ENCODE data around the gene TMEM179B.
"Not testable (repeated sequence)": the region's sequence is repeated elsewhere in the genome, so short reads cannot be mapped to it uniquely, and the experiment has no call there.

TMEM179B gene

GRCh38 chr11:62787005-62787759 lies at the start of gene TMEM179B:
Gene TMEM179B, plus strand, starts transcription at chr11:62787402. Its CDS starts 30 bp downstream, at chr11:62787432.
- peak; percentile 96 for DNase-seq (ENCODE audit: low spot score)

- DNase-seq (ENCODE audit: low spot score) = no peak
Measured at GRCh38 chr11:62747475-62748160, 39.6 kb upstream of the TMEM179B start.

DNA sequence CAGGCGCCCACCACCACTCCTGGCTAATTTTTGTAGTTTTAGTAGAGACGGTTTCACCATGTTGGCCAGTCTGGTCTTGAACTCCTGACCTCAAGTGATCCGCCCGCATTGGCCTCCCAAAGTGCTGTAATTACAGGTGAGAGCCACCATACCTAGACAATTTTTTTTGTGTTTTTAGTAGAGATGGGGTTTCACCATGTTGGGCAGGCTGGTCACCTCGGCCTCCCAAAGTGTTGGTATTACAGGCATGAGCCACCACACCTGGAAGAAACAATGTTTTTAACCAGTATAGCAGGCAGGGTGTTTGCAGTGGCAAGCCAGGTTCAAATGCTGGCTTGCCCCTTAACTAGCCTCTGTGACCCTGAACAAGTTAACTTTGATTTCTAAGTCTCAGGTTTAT lies 37.3 kb upstream of the TMEM179B start:
- not testable (repeated sequence) for DNase-seq (ENCODE audit: low spot score)

DNA sequence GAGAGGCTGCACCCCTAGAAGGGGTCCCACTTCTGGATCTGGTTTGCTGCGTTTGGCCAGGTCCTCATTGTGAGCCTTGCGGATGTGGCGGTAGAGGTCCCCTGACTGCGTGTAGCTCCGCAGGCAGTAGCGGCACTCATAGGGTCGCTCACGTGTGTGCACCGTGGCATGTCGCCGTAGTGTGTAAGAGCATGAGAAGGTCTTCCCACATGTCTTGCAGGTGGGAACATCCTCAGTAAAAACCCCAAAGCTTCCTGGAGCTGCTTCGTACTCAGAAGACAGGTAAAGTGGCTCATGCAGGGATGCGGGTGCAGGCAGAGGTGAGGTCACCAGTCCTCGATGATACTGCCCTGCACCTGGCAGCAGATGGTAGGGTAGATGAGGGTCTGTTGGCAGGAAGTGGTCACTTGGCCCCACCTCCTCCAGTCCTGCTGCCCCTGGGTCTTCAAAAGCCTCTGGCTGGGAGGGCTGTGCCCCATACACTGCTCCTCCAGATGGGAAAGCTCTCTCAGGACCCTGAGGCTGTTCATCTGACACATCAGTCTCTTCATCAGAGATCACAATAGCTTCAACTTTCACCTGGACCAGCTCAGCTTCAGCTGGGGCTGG lies 34.9 kb upstream of the TMEM179B start:
- no peak for DNase-seq (ENCODE audit: low spot score)

DNA sequence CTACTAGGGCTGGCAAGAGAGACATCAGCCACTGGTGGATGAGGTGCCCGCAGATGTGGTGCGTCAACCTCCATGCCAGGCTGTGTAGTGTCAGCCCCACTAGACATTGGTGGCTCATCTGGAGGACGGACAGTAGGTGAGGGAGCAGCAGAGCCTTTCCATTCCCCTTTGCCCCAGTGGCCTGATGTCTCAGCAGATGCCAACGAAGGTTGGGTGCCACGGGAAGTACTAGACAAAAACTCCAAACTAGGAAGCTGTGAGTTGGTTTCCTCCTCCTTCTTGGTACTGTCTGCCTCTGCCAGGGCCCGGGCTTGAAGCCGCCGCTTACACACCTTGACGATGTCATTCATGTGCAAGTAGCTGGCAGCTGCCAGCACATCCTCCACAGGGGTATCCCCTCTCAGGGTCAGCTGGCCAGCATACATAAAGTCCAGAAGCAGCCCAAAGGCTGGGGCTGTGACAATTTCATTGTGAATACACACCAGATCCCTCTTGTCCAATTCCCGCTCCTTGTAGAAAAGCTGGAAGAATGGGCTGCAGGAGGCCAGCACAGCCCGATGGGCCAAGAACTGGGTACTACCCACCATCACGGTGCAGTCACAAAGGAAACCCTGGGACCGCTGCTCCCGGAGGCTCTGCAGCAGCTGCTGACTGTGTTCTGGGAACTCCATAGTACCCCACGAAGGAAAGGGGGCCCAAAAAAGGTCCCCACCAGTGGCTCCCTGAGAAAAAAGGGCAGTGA lies 34.0 kb upstream of the TMEM179B start:
- no peak for DNase-seq (ENCODE audit: low spot score)

- peak; percentile 94 for DNase-seq (ENCODE audit: low spot score)
Measured at GRCh38 chr11:62753736-62754603, 33.2 kb upstream of the TMEM179B start, which contains the start of gene ZBTB3. Gene ZBTB3, minus strand, starts transcription at chr11:62754160. Its CDS starts 496 bp downstream, at chr11:62753664.

DNA sequence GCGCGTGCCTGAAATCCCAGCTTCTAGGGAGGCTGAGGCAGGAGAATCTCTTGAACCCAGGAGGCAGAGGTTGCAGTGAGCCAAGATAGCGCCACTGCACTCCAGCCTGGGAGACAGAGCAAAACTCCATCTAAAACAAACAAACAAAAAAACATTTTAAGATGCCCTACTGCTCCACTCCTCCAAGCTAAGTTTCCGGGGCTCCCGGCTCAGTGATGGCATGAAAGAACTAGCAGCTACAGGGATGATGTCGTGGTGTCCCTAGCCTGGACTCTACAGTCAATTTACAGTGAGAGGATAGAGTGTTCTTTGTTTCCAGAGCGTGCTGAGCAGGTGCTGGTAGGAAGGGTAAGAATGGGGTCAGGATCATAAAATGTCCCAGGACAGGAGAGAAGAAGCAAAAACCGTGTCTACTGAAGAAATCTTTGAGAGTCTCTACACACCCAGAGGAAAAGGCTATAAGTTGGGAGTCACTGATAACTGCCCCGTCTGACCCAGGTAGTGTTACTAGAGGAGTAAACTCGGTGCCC lies 32.1 kb upstream of the TMEM179B start:
- DNase-seq (ENCODE audit: low spot score) = no peak

GRCh38 chr11:62757846-62758788 lies 29.1 kb upstream of the TMEM179B start:
- DNase-seq (ENCODE audit: low spot score) = no peak

DNA sequence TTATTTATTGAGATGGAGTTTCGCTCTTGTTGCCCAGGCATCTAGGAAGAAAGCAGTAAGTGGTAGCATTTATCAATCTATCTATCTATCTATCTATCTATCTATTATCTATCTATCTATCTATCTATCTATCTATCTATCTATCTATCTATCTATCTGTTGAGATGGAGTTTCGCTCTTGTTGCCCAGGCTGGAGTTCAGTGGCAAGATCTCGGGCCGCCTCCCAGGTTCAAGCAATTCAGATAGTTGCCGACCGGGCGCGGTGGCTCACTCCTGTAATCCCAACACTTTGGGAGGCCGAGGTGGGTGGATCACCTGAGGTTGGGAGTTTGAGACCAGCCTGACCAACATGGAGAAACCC lies 26.4 kb upstream of the TMEM179B start:
- not testable (repeated sequence) for DNase-seq (ENCODE audit: low spot score)

DNA sequence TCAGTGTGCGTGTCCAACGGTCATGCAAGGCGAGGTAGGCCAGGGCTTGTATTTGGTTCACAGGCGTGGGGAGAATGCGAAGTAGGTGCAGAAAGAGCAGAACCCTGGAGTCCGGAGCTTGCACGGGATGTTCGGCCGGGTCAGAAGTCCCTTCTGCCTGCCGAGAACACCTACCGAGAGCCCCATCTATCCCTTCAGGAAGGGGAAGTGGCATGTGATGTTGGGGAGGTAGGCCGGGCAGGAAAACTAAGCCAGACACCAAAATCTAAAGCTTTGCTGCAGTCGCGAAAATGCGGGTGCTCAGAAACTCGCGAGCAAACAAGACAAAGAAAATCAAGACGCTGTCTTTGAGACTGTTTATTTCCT lies 16.4 kb upstream of the TMEM179B start:
- no peak for DNase-seq (ENCODE audit: low spot score)

- DNase-seq (ENCODE audit: low spot score) = peak; percentile 94
Measured at GRCh38 chr11:62771144-62772021, 15.8 kb upstream of the TMEM179B start, which contains the start of gene TAF6L. Gene TAF6L, plus strand, starts transcription at chr11:62771396. Its CDS starts 4,388 bp downstream, at chr11:62775784.

- no peak for DNase-seq (ENCODE audit: low spot score)
Measured at GRCh38 chr11:62774407-62774806, 12.8 kb upstream of the TMEM179B start.

DNA sequence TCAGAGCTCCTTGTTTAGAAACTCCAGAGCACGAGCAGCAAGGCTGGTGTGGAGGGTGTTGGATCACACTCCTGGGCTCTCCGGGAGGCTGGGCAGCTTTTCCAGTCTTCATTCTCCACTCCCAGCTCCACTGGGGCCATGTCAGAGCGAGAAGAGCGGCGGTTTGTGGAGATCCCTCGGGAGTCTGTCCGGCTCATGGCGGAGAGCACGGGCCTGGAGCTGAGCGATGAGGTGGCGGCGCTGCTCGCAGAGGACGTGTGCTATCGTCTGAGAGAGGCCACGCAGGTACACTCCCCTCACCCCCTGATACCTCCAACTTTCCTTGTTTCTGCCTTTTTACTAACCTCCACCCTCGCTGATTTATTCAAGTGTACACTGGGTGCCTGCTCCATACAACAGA lies 11.6 kb upstream of the TMEM179B start:
- DNase-seq (ENCODE audit: low spot score) = no peak

GRCh38 chr11:62777389-62777788 lies 9.8 kb upstream of the TMEM179B start:
- DNase-seq (ENCODE audit: low spot score) = no peak

GRCh38 chr11:62778441-62778840 lies 8.8 kb upstream of the TMEM179B start:
- no peak for DNase-seq (ENCODE audit: low spot score)

DNA sequence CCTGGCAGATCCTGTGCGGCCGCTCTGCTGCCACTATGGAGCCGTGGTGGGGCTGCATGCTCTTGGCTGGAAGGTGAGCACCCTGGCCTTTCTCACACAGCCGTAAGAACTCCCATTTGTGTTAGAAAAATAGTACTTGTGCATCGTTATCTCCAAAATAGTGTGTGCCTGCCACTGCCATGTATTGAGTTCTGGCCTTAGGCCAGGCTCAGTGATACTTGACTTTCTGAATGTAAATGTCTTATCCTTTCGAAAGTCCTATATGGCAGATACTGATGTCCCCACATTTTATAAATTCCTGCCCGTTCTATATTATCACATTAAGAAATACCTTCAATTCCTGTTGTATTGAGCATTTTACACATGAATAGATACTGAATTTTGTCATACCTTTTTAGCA lies 4.4 kb upstream of the TMEM179B start:
- no peak for DNase-seq (ENCODE audit: low spot score)

- DNase-seq (ENCODE audit: low spot score) = peak; percentile 92
Measured at GRCh38 chr11:62786318-62787004, 741 bp upstream of the TMEM179B start.

- DNase-seq (ENCODE audit: low spot score) = no peak
Measured at GRCh38 chr11:62788991-62789390, 1.8 kb downstream of the TMEM179B start.
